Stimulated activated CD4-positive, alpha-beta T cell treated with anti-CD3 and anti-CD28 coated beads, Interleukin-15, amount 100 ng/mL, for 24 hours (primary cell): Measurements from ENCODE around the gene ACBD6.
"Not testable (repeated sequence)": the region's sequence is repeated elsewhere in the genome, so short reads cannot be mapped to it uniquely, and the experiment has no call there.

Experiments used
- DNase-seq: peaks from one replicate; pipeline ENCODE4 v3.0.0-alpha.2; 2020

Gene ACBD6

GRCh38 chr1:180408128-180408527, 94.2 kb downstream of the ACBD6 start:
- DNase-seq: not testable (repeated sequence)

- DNase-seq: no peak
Observed at GRCh38 chr1:180407051-180407450, 95.3 kb downstream of the ACBD6 start.

DNA sequence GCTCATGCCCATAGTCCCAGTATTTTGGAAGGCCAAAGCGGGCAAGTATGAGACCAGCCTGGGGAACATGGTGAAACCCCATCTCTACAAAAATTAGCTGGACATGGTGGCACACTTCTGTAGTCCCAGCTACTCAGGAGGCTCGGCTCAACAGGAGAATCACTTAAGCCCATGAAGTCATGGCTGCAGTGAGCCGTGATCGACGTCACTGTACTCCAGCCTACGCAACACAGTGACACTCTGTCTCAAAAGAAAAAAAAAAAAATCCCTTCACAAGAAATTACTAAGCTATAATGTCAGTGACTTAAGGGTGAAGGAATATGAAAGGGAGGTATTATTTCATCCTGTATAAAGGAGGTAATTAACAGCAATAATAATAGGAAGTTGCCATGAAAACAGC, 99.8 kb downstream of the ACBD6 start:
- DNase-seq: no peak

- DNase-seq: no peak
Observed at GRCh38 chr1:180402001-180402400, 100.4 kb downstream of the ACBD6 start.

DNA sequence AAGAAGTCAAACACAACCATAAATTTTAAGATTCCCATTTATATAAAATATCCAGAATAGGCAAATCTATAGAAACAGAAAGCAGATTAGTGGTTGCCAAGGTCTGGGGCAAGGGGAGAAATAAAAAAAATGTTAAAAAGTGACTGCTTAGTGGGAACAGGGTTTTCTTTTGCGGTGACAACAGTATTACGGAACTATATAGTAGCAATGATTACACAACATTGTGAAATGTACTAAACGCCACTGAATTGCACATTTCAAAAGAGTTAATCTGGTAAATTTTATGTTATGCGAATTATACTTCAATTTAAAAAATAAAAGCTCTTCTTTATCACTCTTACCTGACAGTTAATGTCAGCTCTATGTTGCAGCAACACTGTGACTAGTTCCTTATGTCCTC, 105.2 kb downstream of the ACBD6 start:
- DNase-seq: no peak

- no peak for DNase-seq
Observed at GRCh38 chr1:180392427-180393145, 109.8 kb downstream of the ACBD6 start.

- DNase-seq: no peak
Observed at GRCh38 chr1:180392020-180392419, 110.4 kb downstream of the ACBD6 start.

DNA sequence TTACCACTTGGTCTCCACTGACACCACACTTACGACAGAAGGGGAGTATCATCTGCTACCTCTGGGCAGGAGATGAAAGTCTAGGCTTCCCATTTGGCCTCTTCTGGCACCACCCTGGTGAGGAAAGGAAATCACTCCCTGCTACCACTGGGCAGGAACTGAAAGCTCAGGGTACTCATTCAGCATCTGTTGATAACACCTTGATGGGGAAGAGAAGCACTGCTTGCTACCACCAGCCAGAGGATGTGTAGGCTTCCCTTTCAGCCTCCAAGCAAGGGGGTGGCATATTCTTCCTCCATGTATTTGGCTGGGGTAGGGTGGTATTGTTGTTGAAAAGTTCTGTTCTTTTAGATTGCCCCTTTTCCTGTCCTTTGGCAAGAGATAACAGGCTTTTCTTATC, 115.0 kb downstream of the ACBD6 start:
- DNase-seq: no peak

DNA sequence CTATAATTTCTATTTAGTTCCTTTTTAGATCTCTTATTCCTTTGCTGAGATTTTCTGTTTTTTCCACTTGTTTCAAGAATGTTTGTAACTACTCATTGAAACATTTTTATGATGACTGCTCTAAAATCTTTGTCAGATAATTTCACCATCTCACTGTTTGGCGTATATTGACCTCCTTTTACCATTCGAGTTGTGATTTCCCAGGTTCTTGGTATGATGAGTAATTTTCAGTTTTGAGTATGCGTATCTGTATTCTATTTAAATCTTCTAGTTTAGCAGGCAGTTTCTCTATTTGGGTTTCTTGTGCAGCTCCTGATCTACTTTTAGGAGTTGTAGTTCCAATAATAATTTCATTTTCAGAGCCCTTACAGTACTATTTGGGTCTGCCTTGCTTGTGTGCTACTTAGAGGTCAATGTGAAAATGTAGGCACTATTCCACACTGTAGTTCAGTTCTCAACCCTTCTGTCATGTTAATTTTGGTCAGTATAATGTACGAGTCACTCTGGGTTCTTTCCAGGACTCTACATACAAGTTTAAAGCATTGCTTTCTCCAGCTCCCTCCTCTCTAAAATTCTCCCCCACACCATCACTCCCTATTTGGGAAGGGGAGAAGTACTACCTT, 115.5 kb downstream of the ACBD6 start:
- DNase-seq: no peak

GRCh38 chr1:180385144-180385543, 117.2 kb downstream of the ACBD6 start:
- DNase-seq: no peak

GRCh38 chr1:180384286-180385005, 117.9 kb downstream of the ACBD6 start:
- DNase-seq: no peak

- DNase-seq: no peak
Observed at GRCh38 chr1:180382326-180383115, 119.9 kb downstream of the ACBD6 start.

GRCh38 chr1:180381184-180381580, 121.2 kb downstream of the ACBD6 start:
- DNase-seq: no peak

DNA sequence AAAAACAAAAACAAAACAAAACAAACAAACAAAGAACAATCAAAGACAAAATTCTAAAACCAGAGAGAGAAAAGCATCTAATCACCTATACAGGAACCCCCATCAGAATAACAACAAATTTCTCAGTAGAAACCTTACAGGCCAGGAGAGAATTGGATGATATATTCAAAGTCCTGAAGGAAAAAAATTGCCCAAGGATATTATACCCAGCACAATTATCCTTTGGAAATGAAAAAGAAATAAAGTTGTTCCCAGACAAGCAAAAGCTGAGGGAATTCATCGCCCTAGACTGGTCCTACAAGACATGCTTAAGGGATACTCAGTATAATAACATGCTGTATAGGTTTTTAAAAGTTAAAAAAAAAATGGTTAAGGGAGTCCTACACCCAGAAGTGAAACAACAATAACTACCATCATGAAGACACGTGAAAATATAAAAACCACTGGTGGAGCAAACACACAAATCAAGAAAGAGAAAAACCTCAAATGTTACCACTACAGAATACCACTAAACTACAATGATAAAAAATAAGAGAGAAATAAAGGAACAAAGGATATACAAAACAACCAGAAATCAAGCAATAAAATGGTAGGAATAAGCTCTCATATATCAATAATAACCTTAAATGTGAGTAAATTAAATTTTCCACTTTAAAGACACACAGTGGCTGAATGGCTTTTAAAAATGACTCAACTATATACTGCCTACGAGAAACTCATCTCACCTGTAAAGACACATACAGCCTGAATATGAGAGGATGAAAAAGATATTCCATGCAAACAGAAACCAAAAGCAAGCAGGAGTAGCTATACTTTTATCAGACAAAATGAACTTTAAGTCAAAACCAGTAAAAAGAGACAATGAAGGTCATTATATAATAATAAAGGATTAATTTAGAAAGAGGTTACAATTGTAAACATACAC, 121.9 kb downstream of the ACBD6 start:
- no peak for DNase-seq

DNA sequence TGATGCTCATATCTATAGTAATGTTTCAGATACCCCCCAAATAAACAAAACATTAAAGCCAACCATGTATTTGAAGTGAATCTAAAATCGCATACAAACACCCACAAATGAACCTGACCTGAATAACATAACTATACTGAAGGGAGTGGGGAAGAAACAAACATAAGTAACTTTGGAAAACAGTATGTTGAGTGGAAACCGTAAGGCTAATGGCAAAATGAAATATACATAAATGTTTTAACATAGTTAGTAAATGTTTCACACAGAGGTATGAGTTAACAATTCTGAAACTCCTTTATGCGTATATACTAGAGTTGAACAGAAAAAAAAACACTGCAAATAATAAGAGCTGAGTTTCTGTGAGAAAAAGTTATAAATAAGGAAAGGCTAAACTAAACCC, 125.6 kb downstream of the ACBD6 start:
- no peak for DNase-seq

DNA sequence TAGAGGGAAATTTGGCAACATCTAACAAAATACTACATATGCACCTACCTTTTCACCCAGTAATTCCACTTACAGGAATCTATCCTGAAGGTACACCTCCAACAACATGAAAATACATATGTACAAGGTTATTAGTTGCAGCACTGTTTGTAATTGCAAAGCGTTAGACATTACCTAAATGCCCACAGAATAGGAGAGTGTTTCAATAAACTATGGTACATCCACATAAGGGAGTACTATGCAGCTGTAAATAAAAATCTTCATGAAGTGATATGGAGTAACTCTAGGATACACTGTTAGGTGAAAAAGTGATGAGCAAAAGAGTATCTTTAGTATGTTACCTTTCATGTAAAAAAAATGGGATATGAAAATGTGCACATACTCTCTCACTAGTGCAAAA, 126.1 kb downstream of the ACBD6 start:
- DNase-seq: no peak

DNA sequence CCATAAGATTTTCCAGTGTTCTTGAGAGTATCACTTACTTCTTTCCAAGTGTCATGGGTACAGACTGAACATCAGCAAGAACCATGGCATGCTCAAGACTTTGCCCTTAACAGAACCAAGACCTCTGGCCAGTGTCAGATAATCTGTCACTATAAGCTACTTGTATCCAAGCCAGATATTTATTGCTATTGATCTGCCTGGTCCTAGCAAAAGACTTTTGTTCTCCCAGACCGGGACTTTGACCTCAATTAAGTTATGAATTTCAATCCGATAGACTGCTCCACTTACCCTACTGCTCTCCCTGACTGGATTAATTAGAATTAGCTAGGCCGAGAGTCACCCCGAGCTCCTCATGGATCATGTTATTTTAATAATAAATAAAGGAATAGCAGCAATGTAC, 129.6 kb downstream of the ACBD6 start:
- no peak for DNase-seq

GRCh38 chr1:180370597-180370996, 131.8 kb downstream of the ACBD6 start:
- DNase-seq: no peak

- no peak for DNase-seq
Observed at GRCh38 chr1:180370188-180370587, 132.2 kb downstream of the ACBD6 start.

DNA sequence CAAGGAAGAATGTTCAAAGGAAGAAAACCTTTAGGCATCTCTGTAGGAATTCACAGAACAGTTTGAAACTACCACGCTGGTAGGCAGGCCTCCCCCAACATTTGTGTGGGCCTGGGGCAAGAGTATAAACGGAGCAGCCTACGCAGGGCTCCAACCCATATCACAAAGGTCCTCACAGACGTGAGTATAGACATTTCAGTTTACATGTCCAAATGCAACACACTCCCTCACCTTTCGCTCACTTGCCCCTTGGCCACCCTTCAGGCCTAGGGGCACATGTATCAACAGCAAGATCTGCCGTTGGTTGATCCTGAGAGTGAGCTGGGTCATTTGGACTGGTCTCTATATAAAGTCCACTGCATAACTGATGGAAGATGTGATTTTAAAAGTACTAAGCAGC, 133.3 kb downstream of the ACBD6 start:
- no peak for DNase-seq

GRCh38 chr1:180366371-180367068, 135.9 kb downstream of the ACBD6 start:
- no peak for DNase-seq

- no peak for DNase-seq
Observed at GRCh38 chr1:180365039-180365438, 137.3 kb downstream of the ACBD6 start.
